GM21529 (cell line): ENCODE results near the gene ODC1.
"Not testable (repeated sequence)": the region's sequence is repeated elsewhere in the genome, so short reads cannot be mapped to it uniquely, and the experiment has no call there.

ENCODE experiments used
- ATAC-seq: cut with Tn5 transposase; IDR thresholded peaks from one replicate; pipeline ENCODE4 v1.9.1; 2021; ENCODE audit not compliant: unreplicated experiment

The ODC1 gene

GRCh38 chr2:10447895-10448575 is at the start of gene ODC1:
Gene ODC1, minus strand, starts transcription at chr2:10448327. Its CDS starts 3,295 bp downstream, at chr2:10445032.
- peak; percentile 61 for ATAC-seq

GRCh38 chr2:10497797-10498251 is 49.7 kb upstream of the ODC1 start:
- ATAC-seq, result no peak

- ATAC-seq, result no peak
Measured at GRCh38 chr2:10495988-10496313, 47.8 kb upstream of the ODC1 start.

GRCh38 chr2:10495311-10495987 is 47.3 kb upstream of the ODC1 start:
- ATAC-seq, result no peak

- ATAC-seq, result no peak
Measured at GRCh38 chr2:10494351-10495066, 46.4 kb upstream of the ODC1 start.

GRCh38 chr2:10493634-10494281 is 45.6 kb upstream of the ODC1 start:
- peak; percentile 98 for ATAC-seq

GRCh38 chr2:10493075-10493633 is 45.0 kb upstream of the ODC1 start:
- peak; percentile 5 for ATAC-seq

- ATAC-seq, result no peak
Measured at GRCh38 chr2:10490806-10491291, 42.7 kb upstream of the ODC1 start.

GRCh38 chr2:10489842-10490555 is 41.9 kb upstream of the ODC1 start:
- no peak for ATAC-seq

GRCh38 chr2:10488142-10488541 is 40.0 kb upstream of the ODC1 start:
- not testable (repeated sequence) for ATAC-seq

GRCh38 chr2:10487741-10488104 is 39.6 kb upstream of the ODC1 start:
- ATAC-seq, result not testable (repeated sequence)

- no peak for ATAC-seq
Measured at GRCh38 chr2:10487081-10487740, 39.1 kb upstream of the ODC1 start.

- ATAC-seq, result no peak
Measured at GRCh38 chr2:10486601-10487079, 38.5 kb upstream of the ODC1 start.

- ATAC-seq, result no peak
Measured at GRCh38 chr2:10486091-10486490, 38.0 kb upstream of the ODC1 start.

GRCh38 chr2:10482913-10483312 is 34.8 kb upstream of the ODC1 start:
- no peak for ATAC-seq

- ATAC-seq, result no peak
Measured at GRCh38 chr2:10482460-10482859, 34.3 kb upstream of the ODC1 start.

- no peak for ATAC-seq
Measured at GRCh38 chr2:10481666-10482157, 33.6 kb upstream of the ODC1 start.

GRCh38 chr2:10481055-10481665 is 33.0 kb upstream of the ODC1 start:
- no peak for ATAC-seq

- no peak for ATAC-seq
Measured at GRCh38 chr2:10480359-10480949, 32.3 kb upstream of the ODC1 start.
